SK-N-SH treated with all-trans-retinoic acid at 6 μM for 48 hours (cell line): ENCODE data around the gene EPS8L2.

Source experiments
- ATAC-seq: fragments of 200-7000 bp; cut with Tn5 transposase; 3 replicates; pipeline ENCODE4 v1.9.1; 2020; ENCODE audit warnings: mild to moderate bottlenecking, moderate library complexity
- OSR1 ChIP-seq: fragments of 250-450 bp; sonication (Bioruptor Pico); IDR thresholded peaks from 2 replicates; pipeline ENCODE4 v1.8.0; 2022; ENCODE audit warnings: moderate library complexity, mild to moderate bottlenecking, inconsistent platforms
- PATZ1 ChIP-seq: fragments of 250-450 bp; sonication (Bioruptor Pico); IDR thresholded peaks from 2 replicates; pipeline ENCODE4 v1.8.0; 2020; ENCODE audit warnings: mild to moderate bottlenecking, moderate library complexity, borderline replicate concordance
- TCF4 ChIP-seq: fragments of 250-450 bp; sonication (Bioruptor Pico); IDR thresholded peaks from 2 replicates; pipeline ENCODE4 v1.8.0; 2021; ENCODE audit warnings: mild to moderate bottlenecking, moderate library complexity, borderline replicate concordance
- ZNF70 ChIP-seq: fragments of 450-650 bp; formaldehyde crosslinking; IDR thresholded peaks from 2 replicates; pipeline ENCODE4 v1.5.0; 2020; ENCODE audit warnings: mild to moderate bottlenecking, moderate library complexity

The EPS8L2 gene

GRCh38 chr11:776561-777287 is 70.7 kb downstream of the EPS8L2 start:
- TF ChIP-seq TCF4: no peak
- peak; percentile 18; the same call in 1 of the 2 replicates for TF ChIP-seq PATZ1
- no peak for TF ChIP-seq ZNF70
- TF ChIP-seq OSR1 (CRISPR knock-in tag): no peak
- TF ChIP-seq, all 23 proteins: peak for 1
- peak; percentile 52 for ATAC-seq
